GM19099 (cell line): ENCODE measurements around the gene MYBBP1A.

Source experiments
- POLR2A ChIP-seq: IDR thresholded peaks from 3 replicates; pipeline ENCODE4 v1.6.1; 2011; ENCODE audit warnings: low read depth; ENCODE audit not compliant: insufficient read length; ENCODE audit errors: extremely low read depth

Gene MYBBP1A

DNA sequence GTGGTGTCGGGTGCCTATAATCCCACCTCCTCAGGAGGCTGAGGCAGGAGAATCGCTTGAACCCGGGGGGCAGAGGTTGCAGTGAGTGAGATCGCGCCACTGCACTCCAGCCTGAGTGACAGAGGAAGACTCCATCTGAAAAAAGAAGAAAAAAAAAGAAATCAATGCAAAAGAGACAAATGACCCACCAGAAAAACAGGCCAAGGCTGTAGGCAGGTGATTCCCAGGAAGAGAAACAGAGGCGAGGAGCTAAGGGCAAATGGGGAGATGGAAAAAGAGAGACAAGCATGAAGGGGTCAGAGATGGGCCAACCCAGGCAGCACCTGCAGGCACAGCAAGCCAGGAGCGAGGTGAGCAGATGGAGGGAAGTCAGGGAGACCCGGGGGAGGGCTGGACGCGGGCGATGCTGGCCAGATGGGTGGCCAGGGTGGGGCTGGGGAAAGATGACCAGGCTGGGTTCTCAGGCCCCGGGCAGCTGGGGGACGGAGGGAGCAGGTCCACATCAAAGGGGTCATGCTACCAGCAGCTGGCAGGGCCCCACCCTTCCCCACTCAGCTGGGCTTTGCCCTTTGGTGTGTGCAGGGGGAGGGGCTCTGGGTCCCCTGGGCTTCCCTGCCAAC lies 25.5 kb downstream of the MYBBP1A start:
- TF ChIP-seq POLR2A: no peak

DNA sequence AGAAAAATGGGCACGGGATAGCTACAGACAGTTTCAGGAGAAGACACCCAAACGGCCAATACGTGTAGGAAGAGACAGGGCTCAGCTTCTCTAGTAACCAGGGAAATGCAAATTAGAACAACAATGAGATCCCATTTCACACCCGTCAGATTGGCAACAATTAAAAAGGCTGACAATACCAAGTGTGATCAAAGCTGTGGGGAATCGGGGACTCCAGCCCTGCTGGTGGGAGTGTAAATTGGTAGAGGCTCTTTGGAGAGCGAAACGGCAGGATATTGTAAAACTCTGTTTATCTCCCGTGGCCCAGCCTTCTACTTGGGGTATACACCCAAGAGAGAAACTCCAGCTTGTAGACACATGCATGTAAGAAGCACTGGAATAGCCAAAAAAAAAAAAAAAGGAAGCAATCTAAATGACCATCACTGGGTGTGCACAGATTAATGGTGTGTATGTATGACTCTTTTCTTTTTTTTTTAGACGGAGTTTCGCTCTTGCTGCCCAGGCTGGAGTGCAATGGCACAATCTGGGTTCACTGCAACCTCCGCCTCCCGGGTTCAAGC lies 27.5 kb downstream of the MYBBP1A start:
- TF ChIP-seq POLR2A: no peak

DNA sequence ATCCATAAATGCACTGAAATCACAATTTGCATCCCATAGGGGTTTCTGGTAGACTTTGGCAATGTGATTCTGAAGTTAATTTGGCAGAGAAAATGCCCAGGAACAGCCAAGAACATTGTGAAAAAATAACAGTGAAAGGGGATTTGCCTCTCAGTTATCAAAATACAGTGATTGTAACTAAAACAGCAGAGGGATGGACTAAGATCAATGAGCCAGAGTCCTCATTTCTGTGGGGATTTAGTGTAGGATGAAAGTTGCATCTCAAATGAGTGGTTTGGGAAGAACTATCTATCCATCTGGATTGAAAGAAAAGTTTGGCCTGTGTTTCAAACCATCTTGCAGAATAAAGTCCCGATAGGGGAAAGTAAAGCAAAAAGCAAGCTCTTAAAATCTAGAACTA lies 28.1 kb downstream of the MYBBP1A start:
- no peak for TF ChIP-seq POLR2A

DNA sequence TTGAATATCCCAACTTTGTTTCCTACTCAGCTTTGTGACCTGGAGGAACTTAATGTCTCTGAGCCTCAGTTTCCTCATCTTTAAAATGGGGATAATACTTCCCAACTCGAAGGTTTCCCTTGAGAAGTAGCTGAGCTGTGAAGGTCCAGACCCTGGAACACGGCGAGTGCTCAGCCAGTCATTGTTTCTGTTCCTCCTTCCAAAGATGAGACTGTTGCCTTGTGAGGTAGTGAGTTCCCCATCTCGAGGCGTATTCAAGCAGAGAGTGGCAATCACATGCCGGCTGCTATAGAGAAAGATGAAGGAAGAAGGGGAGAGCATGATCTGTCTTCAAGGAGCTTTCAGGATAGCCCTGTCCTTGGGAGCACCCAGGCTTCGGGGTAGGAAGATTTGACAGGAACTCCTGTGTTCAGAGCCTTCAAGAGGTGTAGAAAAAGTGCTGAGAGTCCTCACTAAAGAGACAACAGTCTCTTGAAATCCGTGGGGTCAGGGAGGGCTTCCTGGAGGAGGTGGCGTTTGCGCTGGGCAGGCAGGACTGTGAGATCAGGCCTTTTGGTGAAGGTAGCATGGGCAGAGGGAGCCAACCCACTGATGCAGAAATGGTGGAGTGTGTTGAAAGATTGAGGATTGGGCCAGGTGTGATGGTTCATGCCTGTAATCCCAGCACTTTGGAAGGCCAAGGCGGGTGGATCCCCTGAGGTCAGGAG lies 29.3 kb downstream of the MYBBP1A start:
- no peak for TF ChIP-seq POLR2A

DNA sequence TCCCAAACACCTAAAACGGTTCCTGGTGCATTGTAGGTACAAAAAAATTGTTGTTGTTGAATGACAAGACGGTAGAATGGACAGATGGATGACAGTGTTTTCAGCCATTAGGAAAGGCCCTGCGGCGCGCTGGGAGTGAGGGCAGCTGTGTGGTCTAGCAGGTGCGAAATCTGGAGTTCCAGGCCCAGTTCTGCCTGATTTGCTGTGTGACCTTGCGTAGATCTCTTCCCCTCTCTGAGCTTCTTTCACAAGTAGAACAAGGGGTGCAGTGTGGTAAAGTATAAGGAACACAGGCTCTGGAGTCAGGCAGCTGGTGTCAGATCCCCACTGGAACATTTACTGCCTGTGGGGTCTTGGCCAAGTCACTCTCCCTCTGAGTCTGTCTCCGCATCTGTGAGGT lies 31.2 kb downstream of the MYBBP1A start:
- TF ChIP-seq POLR2A: no peak

DNA sequence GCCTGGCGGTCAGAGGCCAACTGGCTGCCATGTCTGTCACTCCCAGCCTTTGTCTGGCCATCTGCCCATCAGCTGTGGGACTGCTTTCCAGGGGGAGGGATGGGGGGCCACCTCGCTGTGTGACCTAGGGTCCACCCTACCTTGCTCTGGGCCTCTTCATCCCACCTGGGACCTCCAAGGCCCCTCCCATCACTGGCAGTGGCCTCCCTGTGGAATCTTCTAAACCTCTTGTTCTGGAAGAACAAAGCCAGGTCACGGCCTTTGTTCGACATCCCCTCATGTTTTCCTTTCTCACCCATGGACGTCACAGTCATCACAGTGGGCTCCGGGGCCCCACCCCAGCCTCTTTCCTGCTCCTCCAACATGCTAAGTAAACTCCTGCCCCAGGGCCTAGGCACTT lies 32.5 kb downstream of the MYBBP1A start:
- no peak for TF ChIP-seq POLR2A

DNA sequence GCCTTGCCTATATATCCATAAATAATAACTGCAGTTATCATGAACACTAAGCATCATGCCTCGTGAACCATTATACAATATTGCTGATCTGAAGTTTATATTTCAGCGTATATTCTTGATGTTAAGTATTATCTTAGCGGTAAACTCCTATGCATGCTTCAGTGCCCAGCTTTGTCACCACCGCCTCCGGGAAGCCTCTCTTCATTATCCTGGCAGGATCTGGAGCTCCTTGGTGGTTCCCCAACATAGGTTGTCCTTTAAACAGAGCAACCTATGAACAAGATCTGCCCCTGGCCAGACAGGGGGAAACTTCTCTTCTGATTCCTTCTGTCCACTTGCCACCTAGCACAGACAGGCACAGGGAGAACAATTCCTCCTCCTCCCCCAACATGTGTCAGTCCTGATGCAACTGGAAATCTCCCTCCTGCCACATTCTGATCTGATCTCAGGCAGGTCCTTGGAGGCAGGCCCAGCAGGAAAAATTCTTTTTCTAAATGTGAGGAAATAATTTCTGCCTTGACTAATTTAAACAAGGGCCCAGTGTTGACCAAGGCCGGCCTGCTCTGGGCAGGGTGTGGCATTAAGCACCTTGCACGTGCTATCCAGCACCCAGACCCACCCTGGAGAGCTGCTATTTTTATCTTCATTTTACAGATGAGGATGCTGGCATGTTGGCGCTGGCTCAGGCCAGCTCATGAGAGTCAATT lies 34.1 kb downstream of the MYBBP1A start:
- TF ChIP-seq POLR2A: no peak

DNA sequence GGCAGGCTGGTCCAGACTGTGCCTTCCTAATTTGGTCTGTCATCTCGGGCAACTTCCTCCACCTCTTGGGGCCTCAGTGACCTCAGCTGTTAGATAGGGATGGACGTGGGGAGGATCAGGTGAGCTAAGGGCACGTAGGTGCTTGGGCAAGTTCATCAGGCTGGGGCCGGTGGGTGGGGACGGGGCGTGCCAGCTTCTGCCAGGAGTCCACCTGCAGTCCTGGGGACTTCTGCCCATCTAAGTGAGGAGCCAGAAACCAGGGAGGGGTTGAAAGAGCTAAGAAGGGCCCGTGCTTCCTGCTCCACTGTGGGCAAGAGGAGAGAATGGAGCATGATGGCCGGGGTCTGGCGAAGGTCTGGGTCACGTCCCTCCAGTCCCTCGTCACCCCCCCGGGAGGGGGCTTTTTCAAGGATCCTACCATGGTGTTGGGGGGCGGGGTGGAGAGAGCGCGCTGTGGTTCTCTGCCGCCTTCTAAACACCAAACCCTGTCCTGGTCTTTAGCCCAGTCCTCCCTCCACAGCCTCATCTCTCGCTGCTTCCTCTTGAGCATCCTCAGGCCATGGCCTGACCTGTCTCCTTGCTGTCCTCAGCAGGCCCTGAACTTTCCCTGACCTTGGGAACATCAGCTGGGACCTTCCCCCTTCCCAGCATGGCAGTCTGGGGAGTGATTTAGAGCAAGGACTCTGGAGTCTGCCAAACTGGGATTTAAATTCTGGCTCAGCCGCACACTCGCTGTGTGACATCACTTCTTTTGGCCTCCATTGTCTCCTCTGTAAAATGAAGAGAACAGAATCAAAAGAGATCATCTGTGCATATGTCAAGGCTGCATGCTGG lies 34.9 kb downstream of the MYBBP1A start:
- TF ChIP-seq POLR2A: no peak

DNA sequence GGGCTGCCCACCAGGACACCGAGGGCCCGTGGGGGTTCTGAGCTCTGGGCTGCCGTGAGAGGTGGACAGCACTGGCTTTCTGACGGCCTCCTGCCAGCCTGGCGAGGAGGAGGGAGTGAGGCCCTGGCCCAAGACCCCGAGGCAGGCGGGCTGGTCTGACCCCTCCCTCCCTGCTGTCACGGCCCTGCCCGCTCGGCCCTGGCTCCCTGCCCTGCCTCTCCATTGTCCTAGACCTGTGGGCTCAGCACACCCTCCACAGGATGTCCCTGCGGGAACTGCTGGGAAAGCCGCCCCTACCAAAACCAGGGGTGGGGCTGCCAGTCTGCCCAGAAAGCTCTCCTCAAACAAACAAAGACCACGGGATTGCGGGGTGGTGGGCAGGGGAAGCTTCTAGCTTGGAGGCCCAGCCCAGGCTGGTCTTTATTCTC lies 35.8 kb downstream of the MYBBP1A start:
- no peak for TF ChIP-seq POLR2A

DNA sequence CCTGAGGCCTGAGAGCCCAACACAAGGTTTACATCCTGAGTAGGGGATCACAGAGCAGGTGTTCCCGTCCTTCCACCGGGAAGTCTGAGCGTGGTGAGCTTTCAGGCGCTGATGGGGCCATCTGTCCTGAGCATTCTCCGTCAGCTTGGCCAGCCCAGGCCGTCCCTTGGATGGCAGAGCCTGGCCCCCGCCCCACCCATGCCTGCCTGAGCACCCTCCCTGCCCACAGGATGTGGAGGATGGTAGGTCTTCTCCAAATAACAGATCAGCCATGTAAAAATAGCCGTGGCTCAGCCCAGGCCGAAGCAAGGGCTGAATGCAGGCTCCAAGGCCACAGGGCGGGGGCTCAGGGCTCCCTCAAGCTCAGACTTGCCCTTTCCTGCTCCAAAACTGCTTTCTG lies 36.3 kb downstream of the MYBBP1A start:
- no peak for TF ChIP-seq POLR2A

DNA sequence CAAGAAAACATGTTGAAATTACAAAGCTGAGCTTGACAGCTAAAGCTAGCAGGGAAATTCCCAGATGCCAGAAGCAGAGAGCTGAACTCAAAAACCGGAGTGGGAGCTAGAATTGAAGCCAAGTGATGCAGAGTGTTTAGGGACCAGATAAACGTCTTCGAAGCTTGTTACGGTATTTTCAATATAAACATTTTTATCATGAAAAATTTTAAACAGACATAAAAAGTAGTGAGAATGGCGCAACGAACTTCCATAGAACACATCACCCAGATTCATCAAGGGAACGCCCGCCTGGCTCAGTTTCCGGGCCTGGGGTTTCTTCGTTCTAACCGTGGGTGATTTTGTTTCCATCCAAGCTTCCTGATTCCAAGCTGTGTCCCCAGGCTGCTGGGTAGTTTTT lies 38.4 kb downstream of the MYBBP1A start:
- TF ChIP-seq POLR2A: no peak

DNA sequence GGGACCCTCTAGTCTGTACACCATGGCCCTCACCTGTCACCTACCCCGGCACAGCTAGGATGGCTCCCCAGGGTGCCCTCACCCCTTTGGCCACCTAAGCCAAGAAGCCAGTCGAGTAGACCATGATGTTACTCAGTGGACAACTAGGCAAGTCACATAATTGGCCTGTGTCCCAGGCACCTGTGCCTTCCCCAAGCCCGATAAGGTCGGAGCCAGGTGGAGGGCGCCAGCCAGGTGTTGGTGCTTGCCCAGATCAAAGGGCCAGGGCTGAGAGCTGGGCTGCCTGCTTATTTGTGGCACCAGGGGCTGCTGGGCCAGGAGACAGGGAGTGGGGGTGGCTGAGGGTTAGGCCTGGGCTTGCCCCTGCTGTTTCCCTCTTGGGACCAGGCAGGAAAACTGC lies 39.7 kb downstream of the MYBBP1A start:
- no peak for TF ChIP-seq POLR2A

DNA sequence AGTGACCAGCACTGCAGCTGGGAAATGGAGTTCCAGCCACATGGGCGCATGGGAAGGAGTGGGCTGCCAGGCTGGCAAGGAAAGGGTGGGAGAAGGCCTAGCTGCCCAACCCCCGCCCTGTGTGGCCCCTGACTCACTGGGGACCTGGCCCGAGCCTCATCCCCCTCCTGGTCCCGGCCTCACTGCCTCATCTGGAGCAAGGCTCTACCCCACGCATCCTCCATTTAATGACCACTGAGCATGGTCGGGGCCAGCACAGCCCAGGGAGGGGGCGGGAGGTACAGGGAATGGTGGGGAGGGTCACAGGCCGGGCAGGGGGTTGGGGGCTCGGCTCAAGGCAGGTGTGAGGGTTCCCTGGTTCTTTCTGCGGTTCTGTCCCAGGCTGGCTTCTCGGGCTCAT lies 40.4 kb downstream of the MYBBP1A start:
- TF ChIP-seq POLR2A: no peak

DNA sequence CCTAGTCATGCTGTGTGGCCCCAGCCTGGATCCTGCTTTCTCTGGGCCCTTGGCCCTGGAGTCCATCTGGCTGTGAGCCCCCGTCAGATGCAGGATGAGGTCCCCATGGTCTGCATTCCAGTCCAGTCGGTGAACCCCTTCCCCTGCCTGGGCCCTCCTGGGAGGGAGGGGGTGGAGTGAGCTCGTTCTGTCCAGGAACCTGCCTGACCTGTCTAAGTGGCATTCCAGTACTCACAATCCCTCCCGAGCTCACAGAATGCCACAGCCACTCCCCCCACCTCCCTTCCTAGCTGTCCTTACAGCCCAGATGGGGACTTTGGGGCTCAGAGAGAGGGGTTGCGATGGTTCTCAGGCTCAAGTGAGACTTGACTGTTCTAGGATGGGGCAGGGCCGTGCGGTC lies 41.0 kb downstream of the MYBBP1A start:
- TF ChIP-seq POLR2A: no peak
